IMR-90 (cell line): ENCODE data around the gene TNRC6B. TPM values are rescaled to one million over a fixed set of nuclear protein-coding genes. Genes with fewer than 3 reads are reported as not detected.

Source experiments
- ATAC-seq: fragments of 200-7000 bp; cut with Tn5 transposase; 2 replicates; pipeline ENCODE4 v1.9.1; 2020; ENCODE audit warnings: low read depth, mild to moderate bottlenecking, moderate library complexity
- BruUV-seq: library from RNA; stranded (reverse); fragments of 400-500 nt; replicated peaks from 2 replicates; lab custom pipeline; 2021; lab: Mats Ljungman, UMichigan
- CTCF ChIA-PET: fragments of 300-600 bp; formaldehyde crosslinking; extraction: SDS; loops from one replicate; lab custom pipeline; 2021; ENCODE audit warnings: antibody characterized with exemption; lab: Yijun Ruan, JAX
- POLR2A ChIA-PET: fragments of 300-600 bp; sonication (Branson Sonifier 250); formaldehyde crosslinking; loops from one replicate; lab custom pipeline; 2022; ENCODE audit warnings: antibody characterized with exemption; ENCODE audit not compliant: unreplicated experiment; lab: Charles Lee
- DNase-seq: peaks from one replicate; pipeline ENCODE4 v3.0.0; 2013
- H2AFZ ChIP-seq: replicated peaks from 2 replicates; pipeline ENCODE3; 2013; ENCODE audit warnings: low read length, mild to moderate bottlenecking; ENCODE audit not compliant: poor library complexity
- H2AK5ac ChIP-seq: 2 replicates; pipeline ENCODE4 v1.6.1; 2013; ENCODE audit warnings: low read depth, low read length, inconsistent platforms
- H2AK9ac ChIP-seq: replicated peaks from 2 replicates; pipeline ENCODE3; 2013; ENCODE audit warnings: mild to moderate bottlenecking, low read depth, low read length, moderate library complexity; ENCODE audit not compliant: poor library complexity
- H2BK120ac ChIP-seq: 2 replicates; pipeline ENCODE4 v1.6.1; 2013; ENCODE audit warnings: low read depth, low read length, inconsistent platforms
- H2BK15ac ChIP-seq: 3 replicates; pipeline ENCODE4 v1.6.1; 2013; ENCODE audit warnings: low read depth, low read length, inconsistent platforms
- H2BK20ac ChIP-seq: 2 replicates; pipeline ENCODE4 v1.6.1; 2013; ENCODE audit warnings: low read depth, mild to moderate bottlenecking, inconsistent platforms, low read length, moderate library complexity
- H2BK5ac ChIP-seq: 2 replicates; pipeline ENCODE4 v1.6.1; 2013; ENCODE audit warnings: mild to moderate bottlenecking, low read depth, low read length, inconsistent platforms; ENCODE audit not compliant: poor library complexity, severe bottlenecking
- H3K14ac ChIP-seq: replicated peaks from 2 replicates; pipeline ENCODE4 v1.6.1; 2013; ENCODE audit warnings: low read depth, low read length, inconsistent platforms
- H3K18ac ChIP-seq: 2 replicates; pipeline ENCODE4 v1.6.1; 2013; ENCODE audit warnings: low read depth, low read length, control low read depth
- H3K23ac ChIP-seq: 2 replicates; pipeline ENCODE4 v1.6.1; 2013; ENCODE audit warnings: low read depth, low read length, inconsistent platforms
- H3K27ac ChIP-seq: 2 replicates; pipeline ENCODE4 v1.5.1; 2013; ENCODE audit warnings: mild to moderate bottlenecking, control low read depth, low read length; ENCODE audit not compliant: insufficient read depth
- H3K27me3 ChIP-seq: 2 replicates; pipeline ENCODE4 v1.6.1; 2013; ENCODE audit warnings: low read length; ENCODE audit not compliant: control insufficient read depth, insufficient read depth
- H3K36me3 ChIP-seq: 2 replicates; pipeline ENCODE4 v1.6.1; 2013; ENCODE audit warnings: low read length, mixed read lengths; ENCODE audit not compliant: control insufficient read depth, insufficient read depth
- H3K4ac ChIP-seq: 2 replicates; pipeline ENCODE4 v1.6.1; 2013; ENCODE audit warnings: low read depth, low read length, inconsistent platforms
- H3K4me1 ChIP-seq: 2 replicates; pipeline ENCODE4 v1.6.1; 2013; ENCODE audit warnings: low read length, mixed read lengths; ENCODE audit not compliant: control insufficient read depth, insufficient read depth
- H3K4me2 ChIP-seq: 2 replicates; pipeline ENCODE4 v1.6.1; 2013; ENCODE audit warnings: low read depth, mild to moderate bottlenecking, control low read depth, low read length, moderate library complexity
- H3K4me3 ChIP-seq: 2 replicates; pipeline ENCODE4 v1.5.1; 2013; ENCODE audit warnings: low read depth, mild to moderate bottlenecking, control low read depth, low read length, moderate library complexity; ENCODE audit not compliant: insufficient read depth
- H3K56ac ChIP-seq: 2 replicates; pipeline ENCODE4 v1.6.1; 2013; ENCODE audit warnings: low read length, inconsistent platforms; ENCODE audit not compliant: insufficient read depth; ENCODE audit errors: extremely low read depth
- H3K79me1 ChIP-seq, 2 experiments: 2 replicates each; pipeline ENCODE4 v1.6.1; 2013; ENCODE audit warnings: low read length in 2 of 2, inconsistent platforms in 1 of 2, low read depth in 1 of 2
- H3K9ac ChIP-seq: 2 replicates; pipeline ENCODE4 v1.6.1; 2013; ENCODE audit warnings: low read depth, low read length, control low read depth
- H3K9me1 ChIP-seq: 2 replicates; pipeline ENCODE4 v1.6.1; 2013; ENCODE audit warnings: low read length, inconsistent platforms; ENCODE audit not compliant: insufficient read depth
- H3K9me3 ChIP-seq: 2 replicates; pipeline ENCODE4 v1.6.1; 2013; ENCODE audit warnings: low read length; ENCODE audit not compliant: control insufficient read depth, insufficient read depth
- H4K20me1 ChIP-seq: 2 replicates; pipeline ENCODE4 v1.6.1; 2013; ENCODE audit warnings: low read length, inconsistent platforms; ENCODE audit not compliant: insufficient read depth
- H4K5ac ChIP-seq: 2 replicates; pipeline ENCODE4 v1.6.1; 2013; ENCODE audit warnings: mild to moderate bottlenecking, low read depth, low read length, control low read depth
- H4K8ac ChIP-seq, 2 experiments: 2 replicates each; pipeline ENCODE4 v1.6.1; 2013; ENCODE audit warnings: low read depth in 2 of 2, low read length in 2 of 2, control low read depth in 1 of 2, inconsistent platforms in 1 of 2
- H4K91ac ChIP-seq: 2 replicates; pipeline ENCODE4 v1.6.1; 2013; ENCODE audit warnings: low read depth, low read length, inconsistent platforms; ENCODE audit not compliant: insufficient read depth
- FOS ChIP-seq: fragments of 150-350 bp; IDR thresholded peaks from 2 replicates; pipeline ENCODE4 v1.6.1; 2016; ENCODE audit warnings: low read depth, low read length
- POLR2A ChIP-seq: IDR thresholded peaks from 2 replicates; pipeline ENCODE4 v1.6.1; 2012; ENCODE audit warnings: mild to moderate bottlenecking, low read depth, low read length
- SMC3 ChIP-seq: fragments of 150-350 bp; IDR thresholded peaks from 2 replicates; pipeline ENCODE4 v1.6.1; 2016; ENCODE audit warnings: low read depth, mild to moderate bottlenecking, antibody characterized with exemption, low read length, moderate library complexity
- WGBS, 2 experiments: methylation state at CpG; one replicate each; pipeline versions ENCODE4 v1.1.5 to v1.1.7; 2013; ENCODE audit warnings: missing lambda C conversion rate in 2 of 2; ENCODE audit not compliant: insufficient read length in 1 of 2; ENCODE audit errors: extremely low coverage in 2 of 2; 5-methylcytosine and 5-hydroxymethylcytosine counted together
- dilution Hi-C: fragments of 300-500 bp; cut with HindIII; formaldehyde crosslinking; loops from one replicate; pipeline ENCODE4 v1.14.3; 2018; ENCODE audit warnings: low sequenced_read_pairs; ENCODE audit not compliant: unreplicated experiment
- in situ Hi-C: fragments of 300-500 bp; cut with MboI; formaldehyde crosslinking; loops from 3 replicates; pipeline ENCODE4 v1.14.3; 2019; ENCODE audit warnings: low sequenced_read_pairs, inconsistent platforms, mixed read lengths
- intact Hi-C: fragments of 100-400 bp; cut with micrococcal nuclease; formaldehyde crosslinking; loops from 2 replicates; pipeline ENCODE4 v1.10.0; 2022
- polyA plus RNA-seq, 3 experiments: library from polyadenylated mRNA; depleted of rRNA; stranded (reverse); fragments of >200 nt; gene quantifications; 2 replicates each; pipeline ENCODE4 v1.2.3, GENCODE V29; 2012; ENCODE audit warnings: low replicate concordance in 1 of 3
- total RNA-seq: library from RNA; depleted of rRNA; stranded (reverse); fragments of >200 nt; gene quantifications from 2 replicates; pipeline ENCODE4 v1.2.3, GENCODE V29; 2012
- TF ChIP-seq, protein P1 (sequence below): fragments of 150-350 bp; IDR thresholded peaks from 2 replicates; pipeline ENCODE4 v1.6.1; 2016; ENCODE audit warnings: low read depth, mild to moderate bottlenecking, low read length, moderate library complexity, borderline replicate concordance

The TNRC6B gene
- total and polyA plus RNA-seq, 2 of the 4 experiments (the other 2 are of a cell fraction): 3.9 to 17.0 TPM

DNA sequence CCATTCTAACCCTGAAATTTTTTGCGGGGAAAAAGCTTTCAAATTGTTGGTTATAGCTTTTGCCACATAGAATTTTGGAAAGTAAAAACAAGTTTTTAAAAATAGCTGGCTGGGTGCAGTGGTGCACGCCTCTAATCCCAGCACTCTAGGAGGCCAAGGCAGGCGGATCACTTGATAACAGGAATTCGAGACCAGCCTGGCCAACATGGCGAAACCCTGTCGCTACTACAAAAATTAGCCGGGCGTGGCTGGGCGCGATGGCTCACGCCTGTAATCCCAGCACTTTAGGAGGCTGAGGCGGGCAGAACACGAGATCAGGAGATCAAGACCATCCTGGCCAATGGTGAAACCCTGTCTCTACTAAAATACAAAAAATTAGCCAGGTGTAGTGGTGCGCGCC lies 54.9 kb downstream of the TNRC6B start:
- no peak for DNase-seq
- no peak overlapping the region for H2AK5ac ChIP-seq
- no peak overlapping the region for H2BK20ac ChIP-seq
- H3K27ac ChIP-seq: no peak overlapping the region
- H4K8ac ChIP-seq: no peak overlapping the region
- no TSS peak for BruUV-seq
- intact Hi-C loops (no loop called here), dilution Hi-C loops (no loop called here), in situ Hi-C loops (no loop called here)
- ATAC-seq: no peak
- TF ChIP-seq, protein P1, sequence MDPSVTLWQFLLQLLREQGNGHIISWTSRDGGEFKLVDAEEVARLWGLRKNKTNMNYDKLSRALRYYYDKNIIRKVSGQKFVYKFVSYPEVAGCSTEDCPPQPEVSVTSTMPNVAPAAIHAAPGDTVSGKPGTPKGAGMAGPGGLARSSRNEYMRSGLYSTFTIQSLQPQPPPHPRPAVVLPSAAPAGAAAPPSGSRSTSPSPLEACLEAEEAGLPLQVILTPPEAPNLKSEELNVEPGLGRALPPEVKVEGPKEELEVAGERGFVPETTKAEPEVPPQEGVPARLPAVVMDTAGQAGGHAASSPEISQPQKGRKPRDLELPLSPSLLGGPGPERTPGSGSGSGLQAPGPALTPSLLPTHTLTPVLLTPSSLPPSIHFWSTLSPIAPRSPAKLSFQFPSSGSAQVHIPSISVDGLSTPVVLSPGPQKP: no peak
- no peak for TF ChIP-seq FOS
- TF ChIP-seq SMC3: no peak
- no peak for TF ChIP-seq POLR2A
- peaks cover 17% of the 10 kb centered on the region for H3K9me1 ChIP-seq
- no peaks in the 10 kb centered on the region for H3K9me3 ChIP-seq
- no peak overlapping the region for H3K4ac ChIP-seq
- peaks cover 33% of the 10 kb centered on the region; the same call in 1 of the 2 replicates for H4K20me1 ChIP-seq
- H4K91ac ChIP-seq: no peak overlapping the region
- H3K4me2 ChIP-seq: no peak overlapping the region
- H2AK9ac ChIP-seq: no peak overlapping the region
- no peak overlapping the region for H3K23ac ChIP-seq
- H4K5ac ChIP-seq: no peak overlapping the region
- peaks cover 46 to 62% of the 10 kb centered on the region in 2 experiments for H3K79me1 ChIP-seq
- no peak overlapping the region for H3K9ac ChIP-seq
- WGBS, 2 experiments: 98% methylated on average over 8 of the region's 15 CpGs; no CpG with 5 or more reads in 1 of the 2 experiments
- H2BK15ac ChIP-seq: no peak overlapping the region
- no peaks in the 10 kb centered on the region for H3K27me3 ChIP-seq
- POLR2A ChIA-PET: no interaction called here
- H3K36me3 ChIP-seq: peaks cover 13% of the 10 kb centered on the region
- no peak overlapping the region for H2AFZ ChIP-seq
- no peak overlapping the region for H3K4me3 ChIP-seq
- H2BK120ac ChIP-seq: no peak overlapping the region
- no peak overlapping the region for H3K14ac ChIP-seq
- H2BK5ac ChIP-seq: no peak overlapping the region
- no peaks in the 10 kb centered on the region for H3K4me1 ChIP-seq
- H3K56ac ChIP-seq: no peak overlapping the region
- H3K18ac ChIP-seq: no peak overlapping the region
- CTCF ChIA-PET: no interaction called here
